ENCODE measurements around the gene YLPM1. TPM values are rescaled to one million over a fixed set of nuclear protein-coding genes. Genes with fewer than 3 reads are reported as not detected.
"Not testable (repeated sequence)": the region's sequence is repeated elsewhere in the genome, so short reads cannot be mapped to it uniquely, and the experiment has no call there.

YLPM1 gene, protein sequence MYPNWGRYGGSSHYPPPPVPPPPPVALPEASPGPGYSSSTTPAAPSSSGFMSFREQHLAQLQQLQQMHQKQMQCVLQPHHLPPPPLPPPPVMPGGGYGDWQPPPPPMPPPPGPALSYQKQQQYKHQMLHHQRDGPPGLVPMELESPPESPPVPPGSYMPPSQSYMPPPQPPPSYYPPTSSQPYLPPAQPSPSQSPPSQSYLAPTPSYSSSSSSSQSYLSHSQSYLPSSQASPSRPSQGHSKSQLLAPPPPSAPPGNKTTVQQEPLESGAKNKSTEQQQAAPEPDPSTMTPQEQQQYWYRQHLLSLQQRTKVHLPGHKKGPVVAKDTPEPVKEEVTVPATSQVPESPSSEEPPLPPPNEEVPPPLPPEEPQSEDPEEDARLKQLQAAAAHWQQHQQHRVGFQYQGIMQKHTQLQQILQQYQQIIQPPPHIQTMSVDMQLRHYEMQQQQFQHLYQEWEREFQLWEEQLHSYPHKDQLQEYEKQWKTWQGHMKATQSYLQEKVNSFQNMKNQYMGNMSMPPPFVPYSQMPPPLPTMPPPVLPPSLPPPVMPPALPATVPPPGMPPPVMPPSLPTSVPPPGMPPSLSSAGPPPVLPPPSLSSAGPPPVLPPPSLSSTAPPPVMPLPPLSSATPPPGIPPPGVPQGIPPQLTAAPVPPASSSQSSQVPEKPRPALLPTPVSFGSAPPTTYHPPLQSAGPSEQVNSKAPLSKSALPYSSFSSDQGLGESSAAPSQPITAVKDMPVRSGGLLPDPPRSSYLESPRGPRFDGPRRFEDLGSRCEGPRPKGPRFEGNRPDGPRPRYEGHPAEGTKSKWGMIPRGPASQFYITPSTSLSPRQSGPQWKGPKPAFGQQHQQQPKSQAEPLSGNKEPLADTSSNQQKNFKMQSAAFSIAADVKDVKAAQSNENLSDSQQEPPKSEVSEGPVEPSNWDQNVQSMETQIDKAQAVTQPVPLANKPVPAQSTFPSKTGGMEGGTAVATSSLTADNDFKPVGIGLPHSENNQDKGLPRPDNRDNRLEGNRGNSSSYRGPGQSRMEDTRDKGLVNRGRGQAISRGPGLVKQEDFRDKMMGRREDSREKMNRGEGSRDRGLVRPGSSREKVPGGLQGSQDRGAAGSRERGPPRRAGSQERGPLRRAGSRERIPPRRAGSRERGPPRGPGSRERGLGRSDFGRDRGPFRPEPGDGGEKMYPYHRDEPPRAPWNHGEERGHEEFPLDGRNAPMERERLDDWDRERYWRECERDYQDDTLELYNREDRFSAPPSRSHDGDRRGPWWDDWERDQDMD (N-terminal part only)
- polyA plus RNA-seq (ENCODE audit: insufficient read depth in 1 of 5, insufficient read length in 5 of 5, low replicate concordance in 1 of 5), result 100 to 1,000 TPM in 2 of 5 donors, 10 to 100 TPM in 3; 79.9 to 116 (median 94.4) TPM
- long read RNA-seq, donor 1, transcript YLPM1-204 (2 exons, 2,085 nt), result major isoform, 6 of 35 reads
- long read RNA-seq, donor 1, partial matches to known transcripts, result 29 of 35 reads
- long read RNA-seq, donor 1, other reads (novel, unspliced or antisense), result 0 of 35 reads
- long read RNA-seq, donor 2, full-length matches to known transcripts, result 4 of 4 reads
- long read RNA-seq, donor 2, partial matches to known transcripts, result 0 of 4 reads
- long read RNA-seq, donor 2, other reads (novel, unspliced or antisense), result 0 of 4 reads
- long read RNA-seq, donor 3, transcript YLPM1-204 (2 exons, 2,085 nt), result major isoform, 11 of 19 reads
- long read RNA-seq, donor 3, partial matches to known transcripts, result 5 of 19 reads
- long read RNA-seq, donor 3, other reads (novel, unspliced or antisense), result 0 of 19 reads
- long read RNA-seq, donor 4, partial matches to known transcripts, result 21 of 24 reads
- long read RNA-seq, donor 4, other reads (novel, unspliced or antisense), result 0 of 24 reads
- long read RNA-seq, donor 5, full-length matches to known transcripts, result 9 of 44 reads
- long read RNA-seq, donor 5, partial matches to known transcripts, result 35 of 44 reads
- long read RNA-seq, donor 5, other reads (novel, unspliced or antisense), result 0 of 44 reads
- long read RNA-seq, donor 6, transcript YLPM1-204 (2 exons, 2,085 nt), result major isoform, 8 of 39 reads
- long read RNA-seq, donor 6, partial matches to known transcripts, result 30 of 39 reads
- long read RNA-seq, donor 6, other reads (novel, unspliced or antisense), result 0 of 39 reads
- long read RNA-seq, donor 7, partial matches to known transcripts, result 30 of 34 reads
- long read RNA-seq, donor 7, other reads (novel, unspliced or antisense), result 0 of 34 reads
- long read RNA-seq, donor 8, partial matches to known transcripts, result 13 of 17 reads
- long read RNA-seq, donor 8, other reads (novel, unspliced or antisense), result 0 of 17 reads

DNA sequence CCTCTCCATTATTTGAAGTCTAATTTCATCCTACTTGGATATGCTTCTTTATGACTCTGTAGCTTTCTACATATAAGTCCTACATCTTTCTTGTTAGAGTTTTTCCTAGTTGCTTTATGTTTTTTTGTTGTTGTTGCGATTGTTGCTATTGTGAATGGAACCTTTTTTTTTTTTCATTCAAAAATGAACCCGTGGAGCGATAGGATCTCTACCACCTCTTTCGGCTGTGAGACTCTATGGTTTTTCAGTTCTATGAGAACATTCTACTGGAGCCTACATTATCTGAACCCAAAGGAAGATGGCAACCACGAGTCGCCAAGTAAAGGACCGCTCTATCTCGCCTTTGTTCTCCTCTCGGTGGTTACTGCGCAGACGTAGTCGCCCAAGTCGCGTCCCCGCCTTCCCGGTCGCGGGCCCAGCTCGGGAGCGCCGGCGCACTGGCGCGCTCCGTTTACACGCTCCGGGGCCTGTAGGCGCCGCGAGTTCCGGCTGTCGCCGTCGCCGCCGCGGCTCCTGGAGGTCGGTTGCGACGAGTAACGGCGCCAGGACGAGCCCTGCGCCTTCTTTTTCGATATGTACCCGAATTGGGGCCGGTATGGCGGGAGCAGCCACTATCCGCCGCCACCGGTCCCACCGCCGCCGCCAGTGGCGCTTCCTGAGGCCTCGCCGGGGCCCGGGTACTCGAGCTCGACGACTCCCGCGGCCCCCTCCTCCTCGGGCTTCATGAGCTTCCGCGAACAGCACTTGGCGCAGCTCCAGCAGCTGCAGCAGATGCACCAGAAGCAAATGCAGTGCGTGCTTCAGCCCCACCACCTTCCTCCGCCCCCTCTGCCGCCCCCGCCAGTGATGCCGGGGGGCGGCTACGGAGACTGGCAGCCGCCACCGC lies at the start of gene YLPM1:
Gene YLPM1 (plus strand): TSS at position 400 of the 886 bp plus-strand sequence. CDS start 174 bp downstream, at position 574.
- DNase-seq, result peak; percentile 96

DNA sequence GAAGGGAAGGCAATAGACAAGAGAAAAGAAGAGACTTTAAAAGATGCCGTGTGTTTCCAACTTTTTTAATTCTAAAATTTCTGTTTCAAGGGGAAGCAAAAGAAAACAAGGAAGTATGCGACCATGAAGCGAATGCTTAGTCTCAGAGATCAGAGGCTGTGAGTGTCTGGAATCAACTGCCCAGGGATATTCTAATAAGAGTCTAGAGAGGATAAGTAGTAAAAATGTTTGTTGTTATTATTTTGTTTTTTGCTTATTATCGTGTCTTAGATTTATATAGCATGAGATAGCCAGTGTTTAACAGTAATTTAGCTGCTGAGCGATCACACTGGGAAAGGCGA lies 49.8 kb upstream of the YLPM1 start:
- DNase-seq, result no peak

DNA sequence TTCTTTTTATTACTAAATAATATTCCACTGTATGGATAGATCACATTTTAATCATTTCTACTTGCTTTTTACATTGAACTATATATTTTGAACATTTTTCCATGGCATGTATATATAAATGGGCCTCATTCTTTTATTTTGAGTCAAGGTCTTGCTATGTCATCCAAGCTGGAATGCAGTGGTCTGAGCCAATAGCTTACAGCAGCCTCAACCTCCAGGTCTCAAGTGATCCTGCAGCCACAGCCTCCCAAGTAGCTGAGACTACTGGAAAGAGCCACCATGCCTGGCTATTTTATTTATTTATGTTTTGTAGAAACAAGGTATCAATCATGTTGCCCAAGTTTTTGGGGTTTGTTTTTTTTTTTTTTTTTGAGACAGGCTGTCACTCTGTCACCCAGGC lies 42.6 kb upstream of the YLPM1 start:
- no peak for DNase-seq

DNA sequence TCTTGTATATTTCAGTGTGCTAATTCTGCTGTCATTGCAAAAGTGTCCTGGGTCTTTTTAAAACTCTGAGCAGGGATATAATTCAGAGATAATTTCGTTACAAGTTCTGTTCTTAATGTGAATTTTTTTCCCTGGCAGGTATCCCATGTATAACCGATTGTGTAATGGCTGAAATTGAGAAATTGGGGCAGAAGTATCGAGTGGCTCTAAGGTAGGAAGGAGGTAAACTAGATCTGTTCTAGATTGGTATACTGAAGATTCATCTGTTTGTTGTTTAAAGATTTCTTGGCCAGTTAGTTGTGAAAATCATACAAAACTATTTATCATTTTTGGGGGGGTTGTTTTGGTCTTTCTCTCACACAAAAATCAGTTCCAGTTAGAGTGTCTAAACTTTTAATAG lies 40.0 kb upstream of the YLPM1 start:
- no peak for DNase-seq

DNA sequence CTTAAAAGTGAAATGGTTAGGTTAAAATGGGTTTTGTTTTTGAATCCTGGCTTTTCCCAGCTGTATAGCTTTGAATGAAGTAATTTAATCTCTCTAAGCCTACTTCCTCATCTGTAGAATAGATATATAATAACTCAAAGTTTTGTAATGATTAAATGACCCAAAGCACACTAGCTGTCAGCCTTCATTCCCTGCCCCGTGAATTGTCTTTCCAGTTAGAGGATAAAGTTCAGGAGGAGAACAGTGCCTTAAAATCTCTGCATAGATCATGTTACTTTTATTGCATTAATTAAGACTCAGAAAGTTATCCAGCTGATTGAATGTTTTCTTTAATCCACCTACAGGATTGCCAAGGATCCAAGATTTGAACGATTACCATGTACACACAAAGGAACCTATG lies 30.7 kb upstream of the YLPM1 start:
- DNase-seq, result no peak

DNA sequence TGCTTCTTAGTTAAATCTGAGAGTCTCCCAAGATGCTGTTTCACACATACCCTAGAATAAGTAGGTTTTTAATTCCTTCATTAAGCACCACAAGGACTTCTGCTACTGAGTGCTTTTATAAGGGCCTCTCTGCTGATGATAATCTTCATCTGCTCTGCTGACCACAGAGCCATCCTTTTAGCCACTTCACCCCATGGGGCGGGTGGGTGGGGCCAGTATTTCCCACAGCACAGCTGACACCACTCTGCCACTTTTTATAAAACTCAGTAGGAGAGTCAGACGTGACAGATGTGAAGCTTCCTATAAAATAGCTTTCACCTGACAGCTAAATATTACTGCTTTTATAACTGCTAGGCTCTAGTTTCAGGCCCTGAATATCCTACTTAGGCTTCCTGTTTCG lies 29.9 kb upstream of the YLPM1 start:
- no peak for DNase-seq

DNA sequence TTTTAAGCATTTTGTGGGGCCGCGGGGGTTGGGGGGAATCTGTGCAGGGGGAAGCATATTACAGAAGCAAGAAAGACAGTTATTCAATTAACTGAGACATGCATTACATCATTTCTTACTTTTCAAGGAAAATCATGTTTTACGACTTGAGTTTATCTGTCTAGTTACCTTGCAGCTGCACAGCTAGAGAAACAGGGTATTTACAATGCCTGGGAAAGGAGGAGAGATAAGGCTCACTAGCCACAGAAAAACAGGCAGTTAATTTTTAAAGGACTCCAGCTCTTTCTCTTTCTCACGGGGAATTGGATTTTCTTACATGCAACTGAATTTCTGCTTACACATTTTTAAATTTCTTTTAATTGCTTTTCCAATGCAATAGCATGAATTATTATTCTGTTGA lies 28.0 kb upstream of the YLPM1 start:
- no peak for DNase-seq

DNA sequence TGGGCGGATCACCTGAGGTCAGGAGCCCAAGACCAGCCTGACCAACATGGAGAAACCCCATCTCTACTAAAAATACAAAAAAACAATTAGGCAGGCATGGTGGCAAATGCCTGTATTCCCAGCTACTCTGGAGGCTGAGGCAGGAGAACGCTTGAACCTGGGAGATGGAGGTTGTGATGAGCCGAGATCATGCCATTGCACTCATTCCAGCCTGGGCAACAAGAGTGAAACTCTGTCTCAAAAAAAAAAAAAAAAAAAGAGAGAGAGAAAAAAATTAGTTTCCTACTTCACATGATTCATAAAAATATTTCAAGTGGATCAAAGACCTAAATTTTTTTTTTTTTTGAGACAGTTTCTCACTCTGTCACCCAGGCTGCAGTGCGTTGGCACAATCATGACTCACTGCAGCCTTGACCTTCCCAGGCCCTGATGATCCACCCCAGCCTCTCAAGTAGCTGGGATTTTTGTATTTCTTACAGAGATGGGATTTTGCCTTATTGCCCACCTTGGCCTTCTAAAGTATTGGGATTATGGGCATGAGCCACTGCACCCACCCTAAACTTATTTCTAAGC lies 25.3 kb upstream of the YLPM1 start:
- DNase-seq, result no peak

DNA sequence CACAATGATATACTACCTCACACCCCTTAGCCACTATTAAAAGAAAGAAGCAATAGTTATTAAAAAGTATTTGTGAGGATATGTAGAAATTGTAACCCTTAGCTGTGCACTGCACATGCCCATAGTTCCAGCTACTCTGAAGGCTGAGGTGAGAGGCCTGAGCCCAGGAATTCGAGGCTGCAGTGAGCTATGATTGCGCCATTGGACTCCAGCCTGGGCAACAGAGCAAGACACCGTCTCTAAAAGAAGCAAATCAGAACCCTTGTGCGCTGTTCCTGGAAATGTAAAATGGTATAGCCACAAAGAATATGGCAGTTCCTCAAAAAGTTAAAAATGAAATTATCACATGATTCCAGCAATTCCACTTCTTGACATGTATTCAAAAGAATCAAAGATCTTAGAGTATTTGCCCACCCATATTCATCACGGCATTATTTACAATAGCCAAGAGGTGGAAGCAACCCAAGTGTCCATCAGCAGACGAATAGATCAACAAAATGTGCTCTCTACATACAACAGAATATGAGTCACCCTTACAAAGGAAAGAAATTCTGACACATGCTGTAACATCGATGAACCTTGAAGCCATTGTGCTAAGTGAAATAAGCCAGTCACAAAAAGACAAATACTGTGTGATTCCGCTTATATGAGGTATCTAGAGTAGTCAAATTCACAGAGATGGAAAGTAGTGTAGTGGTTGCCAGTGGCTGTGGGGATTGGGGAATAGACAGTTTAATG lies 23.7 kb upstream of the YLPM1 start:
- DNase-seq, result no peak

DNA sequence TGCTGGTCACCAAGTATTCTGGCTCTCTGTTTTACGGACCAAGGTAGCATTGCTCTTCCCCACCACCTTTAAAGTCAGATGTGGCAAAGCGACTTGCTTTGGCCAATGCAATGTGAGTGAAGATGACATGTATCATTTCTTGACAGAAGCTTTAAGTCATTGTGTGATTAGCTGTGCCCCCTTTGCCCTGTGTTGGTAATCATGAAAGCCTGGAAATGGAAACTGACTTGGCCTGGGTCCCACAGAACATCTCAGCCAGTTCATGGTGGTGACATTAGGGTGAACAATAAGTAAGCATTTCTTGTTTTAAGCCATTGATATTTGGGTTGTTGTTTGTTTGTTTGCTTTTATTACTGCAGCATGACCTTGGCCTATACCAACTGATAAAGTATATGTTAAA lies 15.9 kb upstream of the YLPM1 start:
- no peak for DNase-seq

DNA sequence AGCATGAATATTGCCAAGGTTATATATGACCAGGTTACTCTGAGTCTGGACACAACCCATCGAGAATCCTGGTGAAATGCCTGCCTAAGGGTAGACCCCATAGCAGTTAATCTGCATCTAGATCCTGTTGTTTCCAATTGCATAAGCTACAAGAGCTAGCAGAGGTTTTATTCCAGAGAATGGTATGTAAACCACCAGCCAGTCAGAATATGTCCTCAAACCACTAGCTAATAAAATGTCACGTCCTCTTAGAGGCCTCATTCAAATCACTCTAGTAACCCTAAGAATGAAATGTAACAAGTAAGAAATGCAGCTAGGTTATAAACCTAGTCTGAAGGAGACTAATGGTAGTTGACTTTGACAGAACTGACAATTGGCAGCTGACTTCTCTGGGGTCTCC lies 9.0 kb upstream of the YLPM1 start:
- no peak for DNase-seq

DNA sequence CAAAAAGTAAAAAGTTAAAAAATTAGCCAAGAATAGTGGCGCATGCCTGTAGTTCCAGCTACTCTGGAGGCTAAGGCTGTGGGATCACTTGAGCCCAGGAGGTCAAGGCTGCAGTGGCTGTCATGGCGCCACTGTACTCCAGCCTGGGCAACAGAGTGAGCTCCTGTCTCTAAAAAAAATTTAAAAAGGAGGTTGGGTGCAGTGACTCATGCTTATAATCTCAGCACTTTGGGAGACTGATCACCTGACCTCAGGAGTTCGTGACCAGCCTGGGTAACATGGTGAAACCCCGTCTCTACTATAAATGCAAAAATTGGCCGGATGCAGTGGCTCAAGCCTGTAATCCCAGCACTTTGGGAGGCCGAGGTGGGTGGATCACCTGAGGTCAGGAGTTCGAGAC lies 8.2 kb upstream of the YLPM1 start:
- DNase-seq, result no peak

DNA sequence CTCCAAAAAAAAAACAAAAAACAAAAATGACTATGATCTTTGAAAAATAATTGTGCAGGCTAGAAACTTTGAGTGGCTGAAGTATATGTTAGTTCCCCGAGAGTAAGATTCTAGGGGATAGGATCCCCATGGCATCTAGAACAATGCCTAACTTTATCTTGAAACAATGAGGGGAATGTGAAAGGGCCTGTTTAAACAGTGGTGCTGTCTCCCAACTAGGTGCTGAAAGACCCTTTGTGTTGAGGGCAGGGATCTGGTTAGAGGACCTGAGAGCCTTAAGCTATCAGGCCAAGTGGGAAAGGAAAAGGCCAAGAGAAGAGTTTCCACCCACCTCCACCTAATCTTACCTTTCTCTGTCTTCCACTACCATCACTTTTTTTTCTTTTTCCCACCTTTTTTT lies 6.8 kb upstream of the YLPM1 start:
- DNase-seq, result no peak

DNA sequence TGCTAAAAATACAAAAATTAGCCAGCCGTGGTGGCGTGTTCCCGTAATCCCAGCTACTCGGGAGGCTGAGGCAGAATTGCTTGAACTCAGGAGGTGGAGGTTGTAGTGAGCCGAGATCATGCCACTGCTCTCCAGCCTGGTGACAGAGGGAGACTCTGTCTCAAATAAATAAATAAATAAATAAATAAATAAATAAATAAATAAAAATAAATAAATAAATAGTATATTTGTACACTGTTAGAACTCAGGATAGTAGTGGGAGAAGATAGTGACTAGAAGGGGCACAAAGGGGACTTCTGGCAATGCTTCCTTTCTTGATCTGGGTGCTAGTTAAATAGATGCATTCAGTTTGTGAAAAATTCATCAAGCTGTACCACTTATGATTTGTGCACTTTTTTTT lies 4.6 kb upstream of the YLPM1 start:
- DNase-seq, result not testable (repeated sequence)

DNA sequence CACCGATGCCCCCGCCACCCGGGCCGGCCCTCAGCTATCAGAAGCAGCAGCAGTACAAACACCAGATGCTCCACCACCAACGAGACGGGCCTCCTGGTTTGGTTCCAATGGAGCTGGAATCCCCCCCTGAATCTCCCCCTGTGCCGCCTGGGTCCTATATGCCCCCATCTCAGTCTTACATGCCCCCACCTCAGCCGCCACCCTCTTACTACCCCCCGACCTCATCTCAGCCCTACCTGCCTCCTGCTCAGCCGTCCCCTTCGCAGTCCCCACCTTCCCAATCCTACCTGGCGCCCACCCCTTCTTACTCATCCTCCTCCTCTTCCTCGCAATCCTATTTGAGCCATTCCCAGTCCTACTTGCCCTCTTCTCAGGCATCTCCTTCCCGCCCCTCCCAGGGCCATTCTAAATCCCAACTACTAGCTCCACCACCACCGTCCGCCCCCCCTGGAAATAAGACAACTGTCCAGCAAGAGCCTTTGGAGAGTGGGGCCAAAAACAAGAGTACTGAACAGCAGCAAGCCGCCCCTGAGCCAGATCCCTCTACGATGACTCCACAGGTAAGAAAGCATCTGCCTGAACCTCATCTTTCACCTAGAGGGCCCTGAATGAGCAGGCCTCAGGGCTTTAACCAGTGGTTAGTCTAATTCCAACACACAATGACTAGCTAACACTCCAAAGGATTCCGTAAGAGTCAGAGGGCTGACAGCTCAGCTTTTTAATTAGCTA lies 851 bp downstream of the YLPM1 start:
- peak in 1 of 2 donors; percentile 7 for DNase-seq

DNA sequence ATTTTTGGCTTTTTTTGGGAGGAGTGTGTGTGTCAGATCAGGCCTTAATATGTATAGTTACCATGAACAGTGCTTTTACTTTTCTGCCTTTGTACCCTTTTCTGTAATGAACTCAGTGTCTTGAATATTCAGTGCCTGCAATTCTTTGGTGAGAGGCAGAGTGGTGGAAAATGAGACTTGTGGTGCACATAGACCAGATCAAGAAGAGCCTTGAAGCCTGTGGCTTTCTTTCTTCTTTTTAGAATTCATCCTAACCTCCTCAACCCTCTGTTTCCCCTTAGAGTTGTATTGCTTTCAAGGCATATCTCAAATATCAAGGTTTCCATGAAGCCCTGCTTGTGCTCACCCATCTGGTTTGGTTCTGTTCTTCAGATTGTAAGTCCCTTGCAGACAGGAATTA lies 2.6 kb downstream of the YLPM1 start:
- DNase-seq, result no peak

DNA sequence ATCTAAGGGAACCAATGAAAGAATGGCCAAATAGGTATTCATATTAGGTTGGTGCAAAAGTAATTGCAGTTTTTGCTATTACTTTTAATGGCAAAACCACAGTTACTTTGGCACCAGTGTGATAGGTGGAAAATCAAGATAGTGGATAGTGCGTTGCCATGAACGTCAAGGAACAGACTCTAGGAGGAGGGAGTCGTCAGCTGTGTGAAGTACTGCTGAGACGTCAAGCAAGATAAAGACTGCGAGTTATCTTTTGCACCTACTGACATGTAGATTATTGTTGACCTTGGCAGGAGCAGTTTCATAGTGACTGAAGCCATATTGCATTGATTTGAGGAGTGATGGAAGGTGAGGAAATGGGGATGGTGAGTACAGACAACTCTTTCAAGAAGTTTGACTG lies 8.3 kb downstream of the YLPM1 start:
- DNase-seq, result no peak
